ENCODE results near the gene RAD51B. TPM values are rescaled to one million over a fixed set of nuclear protein-coding genes. Genes with fewer than 3 reads are reported as not detected.

The RAD51B gene
- total RNA-seq, 1 donor from 2014 or later, result 14.7 TPM

GRCh38 chr14:68766299-68767247 is 947.0 kb downstream of the RAD51B start:
- DNase-seq (ENCODE audit: low spot score), result peak; percentile 26

GRCh38 chr14:68767248-68767645 is 947.7 kb downstream of the RAD51B start:
- DNase-seq (ENCODE audit: low spot score), result peak; percentile 51

DNA sequence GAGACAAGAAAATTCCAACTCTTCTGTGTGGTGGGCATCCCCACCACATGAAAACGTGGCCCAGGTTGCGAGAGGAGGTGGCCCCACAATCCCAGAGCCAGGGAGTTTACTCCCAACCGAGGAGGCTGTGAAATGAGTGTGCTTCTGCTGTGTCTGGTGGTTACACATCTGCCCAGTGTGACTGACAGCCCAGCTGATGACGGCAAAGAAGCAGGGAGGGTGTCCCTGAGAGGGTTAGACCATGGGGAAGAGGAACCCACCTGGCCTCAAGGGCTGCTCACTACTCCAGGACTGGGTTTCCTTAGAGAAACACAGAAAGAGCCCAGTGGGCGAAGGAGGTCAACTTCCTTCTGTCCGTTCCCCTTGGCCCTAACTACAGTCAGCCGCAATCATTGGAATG is 948.7 kb downstream of the RAD51B start:
- DNase-seq (ENCODE audit: low spot score), result no peak

DNA sequence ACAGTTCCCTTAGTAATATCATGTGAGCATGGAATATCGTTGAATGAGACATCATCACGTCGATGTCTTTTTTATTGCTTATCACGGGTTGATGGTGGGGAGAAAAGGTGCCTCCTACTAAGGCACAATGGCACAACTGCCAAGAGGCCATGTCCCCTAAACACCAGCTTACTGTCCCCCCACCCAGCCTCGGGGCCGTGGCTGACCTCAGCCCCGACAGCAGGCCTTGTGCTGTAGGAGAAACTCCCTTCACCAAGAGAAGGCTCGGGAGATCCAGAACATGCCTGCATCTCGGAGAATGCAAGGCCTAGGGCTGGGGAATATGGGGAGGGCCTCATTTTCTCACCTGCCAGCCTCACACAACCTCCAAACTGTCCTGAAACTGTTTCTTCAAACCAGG is 950.5 kb downstream of the RAD51B start:
- DNase-seq (ENCODE audit: low spot score), result no peak

- no peak for DNase-seq (ENCODE audit: low spot score)
Measured at GRCh38 chr14:68770553-68771286, 951.1 kb downstream of the RAD51B start.

DNA sequence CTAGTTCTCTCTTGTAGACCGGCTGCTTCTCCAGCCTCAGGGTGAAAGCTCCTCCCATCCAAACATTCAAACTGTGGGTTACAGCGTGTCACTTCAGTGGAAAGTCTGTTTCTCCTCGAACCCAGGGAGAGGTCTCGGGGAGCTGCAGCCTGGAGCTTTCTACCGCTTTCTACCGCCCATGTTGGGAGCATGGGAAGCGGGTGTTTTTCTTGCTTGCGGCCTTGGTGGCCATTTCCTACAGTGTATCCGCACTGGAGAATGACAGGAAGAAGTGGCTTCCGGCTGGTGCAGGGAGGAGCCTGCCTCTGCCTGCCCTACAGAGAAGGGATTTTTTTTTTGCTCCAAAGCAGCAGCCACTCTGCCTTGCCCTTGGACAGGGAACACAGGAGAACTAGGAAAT is 952.1 kb downstream of the RAD51B start:
- no peak for DNase-seq (ENCODE audit: low spot score)

GRCh38 chr14:68772761-68773381 is 953.3 kb downstream of the RAD51B start:
- DNase-seq (ENCODE audit: low spot score), result peak; percentile 69

DNA sequence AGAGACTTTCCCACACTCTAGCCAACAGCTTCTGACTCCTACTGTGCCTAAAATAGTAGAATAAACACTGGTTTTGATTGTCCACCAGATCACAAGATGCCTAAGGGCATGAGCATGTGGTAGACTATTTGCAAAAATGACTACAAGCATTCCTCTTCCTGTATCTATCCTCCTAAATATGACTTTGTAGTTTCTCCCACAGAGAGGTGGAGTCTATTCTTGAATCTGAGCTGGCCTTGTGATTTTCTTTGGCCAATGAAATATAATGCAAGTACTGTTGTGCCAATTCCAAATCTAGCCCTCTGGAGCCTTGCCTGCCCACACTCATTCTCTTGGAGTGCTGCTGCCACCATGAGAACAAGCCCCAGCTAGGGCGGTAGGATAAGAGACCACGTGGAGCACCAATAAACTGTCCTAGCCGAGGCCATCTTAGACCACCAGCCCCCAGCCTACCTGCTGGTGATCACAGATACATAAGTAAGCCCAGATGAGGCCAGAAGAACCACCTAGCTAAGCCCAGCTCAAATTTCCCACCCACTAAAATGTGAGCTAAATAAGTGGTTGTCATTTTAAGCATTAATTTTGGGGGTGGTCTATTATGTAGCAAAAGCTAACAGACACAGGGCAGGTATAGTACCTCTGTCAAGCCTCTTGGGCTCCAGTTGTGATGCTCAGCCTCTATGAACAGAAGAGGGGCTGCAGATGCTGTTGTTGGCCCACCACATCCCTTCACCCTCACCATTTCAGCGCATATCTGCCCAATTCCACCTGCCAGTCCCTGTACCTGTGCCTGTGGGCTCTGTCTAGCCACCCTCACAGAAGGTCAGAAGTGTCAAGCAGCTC is 955.4 kb downstream of the RAD51B start:
- peak; percentile 39 for DNase-seq (ENCODE audit: low spot score)

DNA sequence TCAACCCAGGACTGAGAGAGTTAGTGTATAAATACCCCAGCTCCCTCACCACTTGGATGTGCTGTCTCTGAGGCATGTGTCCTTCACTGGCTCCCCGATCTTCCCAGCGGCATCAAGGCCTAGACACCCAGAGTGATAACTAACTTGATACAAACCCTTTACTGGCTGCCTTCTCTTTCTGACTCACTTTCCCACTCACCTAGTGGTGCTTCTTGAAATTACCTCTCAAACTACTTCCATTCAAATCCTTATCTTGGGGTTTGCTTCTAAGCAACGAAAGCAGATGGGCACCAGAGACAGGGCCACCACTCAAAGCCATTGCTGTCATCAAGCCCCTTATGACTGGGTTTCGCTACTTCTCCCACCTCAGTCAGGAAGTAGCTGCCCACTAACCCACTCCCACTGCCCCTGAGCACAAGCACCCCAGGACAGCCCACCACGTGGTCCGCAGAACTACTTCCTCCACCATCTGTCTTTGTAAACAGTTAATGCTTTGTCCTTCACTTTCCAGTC is 956.1 kb downstream of the RAD51B start:
- peak; percentile 49 for DNase-seq (ENCODE audit: low spot score)

- DNase-seq (ENCODE audit: low spot score), result peak; percentile 8
Measured at GRCh38 chr14:68777644-68778043, 958.1 kb downstream of the RAD51B start.

Other genes starting within 250 kb of the RAD51B start
- 16.9 TPM for gene PIGH, start 219.5 kb upstream of the RAD51B start, total RNA-seq
- 6.6 TPM for gene ARG2, start 199.9 kb upstream of the RAD51B start, total RNA-seq
- gene VTI1B, start 145.1 kb upstream of the RAD51B start, total RNA-seq, result 195 TPM
- gene RDH11, start 124.0 kb upstream of the RAD51B start, total RNA-seq, result 33.1 TPM
- gene RDH12, start 117.9 kb upstream of the RAD51B start, total RNA-seq, result not detected
- gene ZFYVE26, start 3.2 kb upstream of the RAD51B start, total RNA-seq, result 29.1 TPM

All from mesenteric fat pad (tissue), 1 donor.